B cell (primary cell): ENCODE data around the gene PGK1. TPM values are rescaled to one million over a fixed set of nuclear protein-coding genes. Genes with fewer than 3 reads are reported as not detected.

Experiments used
- ATAC-seq: fragments of 200-7000 bp; cut with Tn5 transposase; one replicate; pipeline ENCODE4 v1.10.0; 2021; ENCODE audit warnings: low read depth, mild to moderate bottlenecking, moderate number of reproducible peaks, moderate library complexity
- CTCF ChIA-PET: fragments of 350-600 bp; sonication (Branson Sonifier 250); formaldehyde crosslinking; loops from one replicate; lab custom pipeline; 2021; ENCODE audit warnings: antibody characterized with exemption, inconsistent platforms; lab: Charles Lee
- POLR2A ChIA-PET: fragments of 350-600 bp; sonication (Branson Sonifier 250); formaldehyde crosslinking; loops from one replicate; lab custom pipeline; 2021; ENCODE audit warnings: antibody characterized with exemption; lab: Charles Lee
- DNase-seq: peaks from one replicate; pipeline ENCODE4 v3.0.0; 2013
- H2AFZ ChIP-seq: 2 replicates; pipeline ENCODE4 v1.6.1; 2012; ENCODE audit warnings: mild to moderate bottlenecking, low read depth, low read length; ENCODE audit not compliant: insufficient read depth, poor library complexity, severe bottlenecking
- H3K27ac ChIP-seq, 2 donors: 1 replicate in 1 of 2; 2 replicates in 1 of 2; pipeline ENCODE4 v1.5.1; 2012 to 2013; ENCODE audit warnings: low read length in 2 of 2, mild to moderate bottlenecking in 2 of 2, moderate library complexity in 1 of 2
- H3K27me3 ChIP-seq, 4 experiments: fragments of 200-600 bp in 1 of 4; sonication (generic) in 1 of 4; replicated peaks in 1 of 4; 1 replicate in 2 of 4; 2 replicates in 2 of 4; pipeline versions ENCODE4 v1.6.1 to v1.7.0; 2013 to 2016; ENCODE audit warnings: low read length in 3 of 4, mild to moderate bottlenecking in 2 of 4, mixed read lengths in 1 of 4, moderate library complexity in 1 of 4; ENCODE audit not compliant: insufficient read depth in 4 of 4, control insufficient read depth in 3 of 4; ENCODE audit errors: control extremely low read depth in 1 of 4
- H3K36me3 ChIP-seq, 2 experiments: replicated peaks in 1 of 2; 1 replicate in 1 of 2; 2 replicates in 1 of 2; pipeline versions ENCODE4 v1.6.1 to v1.7.1; 2013; ENCODE audit warnings: low read length in 1 of 2; ENCODE audit not compliant: insufficient read depth in 2 of 2, control insufficient read depth in 1 of 2; ENCODE audit errors: control extremely low read depth in 1 of 2, extremely low read depth in 1 of 2
- H3K4me1 ChIP-seq, 2 donors: fragments of 200-600 bp in 1 of 2; sonication (generic) in 1 of 2; 1 replicate in 1 of 2; 2 replicates in 1 of 2; pipeline versions ENCODE4 v1.5.1 to v1.6.1; 2013 to 2017; ENCODE audit warnings: low read length in 2 of 2; ENCODE audit not compliant: control insufficient read depth in 2 of 2, insufficient read depth in 2 of 2
- H3K4me2 ChIP-seq: replicated peaks from 2 replicates; pipeline ENCODE3; 2012; ENCODE audit warnings: mild to moderate bottlenecking, low read depth, low read length; ENCODE audit not compliant: poor library complexity, severe bottlenecking
- H3K4me3 ChIP-seq, 5 experiments: fragments of 200-600 bp in 1 of 5; sonication (generic) in 1 of 5; 1 replicate in 3 of 5; 2 replicates in 2 of 5; pipeline versions ENCODE4 v1.5.1 to v1.7.0; 2011 to 2016; ENCODE audit warnings: low read length in 4 of 5, mild to moderate bottlenecking in 4 of 5, low read depth in 2 of 5, control low read depth in 1 of 5, moderate library complexity in 1 of 5; ENCODE audit not compliant: insufficient read depth in 1 of 5; ENCODE audit errors: control extremely low read depth in 1 of 5, extremely low read depth in 1 of 5
- H3K79me2 ChIP-seq: fragments of 200-600 bp; sonication (generic); one replicate; pipeline ENCODE4 v1.6.0; 2016; ENCODE audit warnings: low read length; ENCODE audit not compliant: control insufficient read depth, insufficient read depth
- H3K9ac ChIP-seq: fragments of 200-600 bp; sonication (generic); 2 replicates; pipeline ENCODE4 v1.6.1; 2017; ENCODE audit warnings: mild to moderate bottlenecking, low read length, moderate library complexity
- H3K9me3 ChIP-seq, 3 donors: one replicate each; pipeline versions ENCODE4 v1.6.1 to v1.7.1; 2013; ENCODE audit warnings: low read length in 2 of 3; ENCODE audit not compliant: control insufficient read depth in 2 of 3, insufficient read depth in 1 of 3; ENCODE audit errors: control extremely low read depth in 1 of 3
- H4K20me1 ChIP-seq: 2 replicates; pipeline ENCODE4 v1.6.0; 2012; ENCODE audit warnings: mild to moderate bottlenecking, low read length; ENCODE audit not compliant: insufficient read depth, control insufficient read depth, poor library complexity, severe bottlenecking
- H3K27ac Mint-ChIP-seq: one replicate; pipeline ENCODE4 v1.8.0; 2021; ENCODE audit warnings: mixed read lengths
- H3K27me3 Mint-ChIP-seq: one replicate; pipeline ENCODE4 v1.8.0; 2021; ENCODE audit warnings: mixed read lengths
- H3K4me1 Mint-ChIP-seq: one replicate; pipeline ENCODE4 v1.8.0; 2021; ENCODE audit warnings: mixed read lengths
- H3K4me3 Mint-ChIP-seq: one replicate; pipeline ENCODE4 v1.8.0; 2021; ENCODE audit warnings: mixed read lengths
- H3K9me3 Mint-ChIP-seq: one replicate; pipeline ENCODE4 v1.8.0; 2022; ENCODE audit warnings: mixed read lengths; ENCODE audit not compliant: insufficient read depth
- CTCF ChIP-seq: fragments of 200-600 bp; IDR thresholded peaks from one replicate; pipeline ENCODE4 v1.8.0; 2022; ENCODE audit warnings: antibody characterized with exemption, mild to moderate bottlenecking
- EZH2 ChIP-seq: IDR thresholded peaks from 2 replicates; pipeline ENCODE4 v1.6.1; 2012; ENCODE audit warnings: borderline replicate concordance, low read depth, mild to moderate bottlenecking, moderate library complexity, low read length; ENCODE audit not compliant: insufficient read depth, poor library complexity, severe bottlenecking
- WGBS: methylation state at CpG from one replicate; pipeline ENCODE4 v1.1.5; 2013; ENCODE audit warnings: missing lambda C conversion rate; ENCODE audit not compliant: insufficient coverage; 5-methylcytosine and 5-hydroxymethylcytosine counted together
- intact Hi-C: fragments of 100-400 bp; cut with micrococcal nuclease; formaldehyde crosslinking; loops from one replicate; pipeline ENCODE4 v1.10.0; 2022
- polyA plus RNA-seq: library from polyadenylated mRNA; depleted of rRNA; stranded (reverse); fragments of >200 nt; gene quantifications from 2 replicates; pipeline ENCODE4 v1.2.3, GENCODE V29; 2012
- total RNA-seq, 2 donors: library from RNA; stranded (reverse); fragments of 120-200 nt in 1 of 2; gene quantifications; 1 replicate in 1 of 2; 2 replicates in 1 of 2; pipeline versions ENCODE4 v1.2.3 to v1.2.4, GENCODE V29; 2013 to 2022

The PGK1 gene
- total and polyA plus RNA-seq, 2 donors (not counting 1 experiment from before 2014, with no cell fraction given) = 83.7 to 162 TPM

GRCh38 chrX:78105944-78106650 lies 2.0 kb downstream of the PGK1 start:
- POLR2A ChIA-PET = no interaction called here
- 62% methylated on average over 2 of the region's 11 CpGs for WGBS
- peak overlapping the region; percentile 36 for H2AFZ ChIP-seq
- H3K9me3 ChIP-seq = no peaks in the 10 kb centered on the region
- TF ChIP-seq CTCF (no peak), EZH2 (no peak)
- intact Hi-C loops = loop anchor here (5.0 to 10.0 kb wide), 4 partner anchors 219 to 989 kb away; partner anchors contain the start of gene CYSLTR1
- H3K27me3 ChIP-seq = no peaks in the 10 kb centered on the region
- peaks cover 13% of the 10 kb centered on the region for H4K20me1 ChIP-seq
- Mint-ChIP-seq H3K4me3 (peak overlapping the region; percentile 97), H3K4me1 (peaks cover 47% of the 10 kb centered on the region), H3K27ac (peak overlapping the region; percentile 81), H3K27me3 (no peaks in the 10 kb centered on the region), H3K9me3 (no peaks in the 10 kb centered on the region)
- H3K36me3 ChIP-seq = peaks cover 0 to 17% of the 10 kb centered on the region in 2 experiments
- H3K79me2 ChIP-seq = peaks cover 67% of the 10 kb centered on the region
- DNase-seq (no peak), ATAC-seq (no peak)
- CTCF ChIA-PET = no interaction called here
- H3K4me3 ChIP-seq = peak overlapping the region; percentile 4 to 87 (median 43)
- H3K4me1 ChIP-seq = peaks cover 33 to 49% of the 10 kb centered on the region in 2 donors
- peak overlapping the region; percentile 82 to 87 for H3K27ac ChIP-seq
- H3K9ac ChIP-seq = peak overlapping the region; percentile 80
- H3K4me2 ChIP-seq = peak overlapping the region; percentile 75

- no peaks in the 10 kb centered on the region for H3K27me3 Mint-ChIP-seq
- peaks cover 50% of the 10 kb centered on the region for H3K4me1 Mint-ChIP-seq
- Histone ChIP-seq H3K79me2 (peaks cover 72% of the 10 kb centered on the region), H3K4me3 (peak overlapping the region; percentile 4 to 87 (median 43)), H3K9me3 (no peaks in the 10 kb centered on the region), H3K27ac (peak overlapping the region; percentile 82 to 87), H3K36me3 (peaks cover 0 to 22% of the 10 kb centered on the region in 2 experiments), H3K27me3 (no peaks in the 10 kb centered on the region), H4K20me1 (peaks cover 16% of the 10 kb centered on the region), H3K9ac (peak overlapping the region; percentile 80), H3K4me1 (peaks cover 33 to 49% of the 10 kb centered on the region in 2 donors), H3K4me2 (peak overlapping the region; percentile 75), H2AFZ (peak overlapping the region; percentile 36)
- intact Hi-C loops = loop anchor here (5.0 to 10.0 kb wide), 4 partner anchors 218 to 988 kb away; partner anchors contain the start of gene CYSLTR1
- ATAC-seq (no peak), DNase-seq (peak; percentile 41)
- H3K9me3 Mint-ChIP-seq = no peaks in the 10 kb centered on the region
- no CpG with 5 or more reads among the region's 1 CpG for WGBS
- ChIA-PET POLR2A (no interaction called here), CTCF (no interaction called here)
- H3K27ac Mint-ChIP-seq = peak overlapping the region; percentile 81
- H3K4me3 Mint-ChIP-seq = peak overlapping the region; percentile 97
- TF ChIP-seq EZH2 = no peak
- no peak for TF ChIP-seq CTCF
Measured at GRCh38 chrX:78106651-78106986, 2.6 kb downstream of the PGK1 start.
